DMS114 treated with DMSO at 0.1 percent for 48 hours (cell line): ENCODE results near the gene SPSB1.

ENCODE experiments used
- DNase-seq: peaks from one replicate; lab custom pipeline; 2025; ENCODE audit not compliant: unreplicated experiment; lab: John Stamatoyannopoulos, UW

The SPSB1 gene

GRCh38 chr1:9278585-9279153, 14.0 kb upstream of the SPSB1 start:
- no peak for DNase-seq

- DNase-seq = no peak
These were observed 13.4 kb upstream of the SPSB1 start for GRCh38 chr1:9279172-9279840.

- no peak for DNase-seq
These were observed 12.5 kb upstream of the SPSB1 start for GRCh38 chr1:9280015-9280860.

- DNase-seq = no peak
These were observed 11.4 kb upstream of the SPSB1 start for GRCh38 chr1:9281071-9281827.

- DNase-seq = no peak
These were observed 10.6 kb upstream of the SPSB1 start for GRCh38 chr1:9281908-9282695.

GRCh38 chr1:9282696-9282955, 10.1 kb upstream of the SPSB1 start:
- DNase-seq = no peak

GRCh38 chr1:9284061-9284460, 8.6 kb upstream of the SPSB1 start:
- no peak for DNase-seq

- no peak for DNase-seq
These were observed 6.1 kb upstream of the SPSB1 start for GRCh38 chr1:9286556-9286955.

- DNase-seq = peak; percentile 43
These were observed 3.6 kb upstream of the SPSB1 start for GRCh38 chr1:9289090-9289534.

GRCh38 chr1:9289711-9290485, 2.8 kb upstream of the SPSB1 start:
- DNase-seq = no peak

GRCh38 chr1:9291914-9292360, 757 bp upstream of the SPSB1 start:
- no peak for DNase-seq

GRCh38 chr1:9293241-9293532, 493 bp downstream of the SPSB1 start:
- no peak for DNase-seq

- DNase-seq = no peak
These were observed 1.1 kb downstream of the SPSB1 start for GRCh38 chr1:9293533-9294404.

GRCh38 chr1:9294405-9294773, 1.7 kb downstream of the SPSB1 start:
- no peak for DNase-seq

GRCh38 chr1:9294910-9295636, 2.4 kb downstream of the SPSB1 start:
- DNase-seq = no peak

GRCh38 chr1:9295884-9296283, 3.2 kb downstream of the SPSB1 start:
- no peak for DNase-seq

- no peak for DNase-seq
These were observed 4.2 kb downstream of the SPSB1 start for GRCh38 chr1:9296850-9297249.

GRCh38 chr1:9297831-9298230, 5.1 kb downstream of the SPSB1 start:
- DNase-seq = no peak

GRCh38 chr1:9298282-9298681, 5.6 kb downstream of the SPSB1 start:
- DNase-seq = no peak
